GM21737 (cell line): Measurements from ENCODE around the gene DOHH.
"Not testable (repeated sequence)": the region's sequence is repeated elsewhere in the genome, so short reads cannot be mapped to it uniquely, and the experiment has no call there.

Source experiments
- ATAC-seq: cut with Tn5 transposase; IDR thresholded peaks from one replicate; pipeline ENCODE4 v1.9.1; 2021; ENCODE audit warnings: mild to moderate bottlenecking, moderate library complexity; ENCODE audit not compliant: unreplicated experiment

Gene DOHH

GRCh38 chr19:3534375-3535234, 34.1 kb upstream of the DOHH start:
- no peak for ATAC-seq

- ATAC-seq, result no peak
Measured at GRCh38 chr19:3533563-3534216, 33.2 kb upstream of the DOHH start.

- no peak for ATAC-seq
Measured at GRCh38 chr19:3533033-3533432, 32.6 kb upstream of the DOHH start.

- no peak for ATAC-seq
Measured at GRCh38 chr19:3532154-3532786, 31.8 kb upstream of the DOHH start.

GRCh38 chr19:3531716-3532115, 31.2 kb upstream of the DOHH start:
- no peak for ATAC-seq

GRCh38 chr19:3530389-3530788, 29.9 kb upstream of the DOHH start:
- ATAC-seq, result no peak

GRCh38 chr19:3529299-3529698, 28.8 kb upstream of the DOHH start:
- ATAC-seq, result not testable (repeated sequence)

GRCh38 chr19:3528539-3529211, 28.2 kb upstream of the DOHH start:
- ATAC-seq, result no peak

- ATAC-seq, result no peak
Measured at GRCh38 chr19:3528080-3528479, 27.6 kb upstream of the DOHH start.

GRCh38 chr19:3527238-3527910, 26.9 kb upstream of the DOHH start:
- no peak for ATAC-seq

- ATAC-seq, result no peak
Measured at GRCh38 chr19:3526507-3527237, 26.2 kb upstream of the DOHH start.

GRCh38 chr19:3524904-3525451, 24.5 kb upstream of the DOHH start:
- ATAC-seq, result no peak

GRCh38 chr19:3524078-3524842, 23.8 kb upstream of the DOHH start:
- ATAC-seq, result no peak

GRCh38 chr19:3523361-3524077, 23.0 kb upstream of the DOHH start:
- no peak for ATAC-seq

- ATAC-seq, result no peak
Measured at GRCh38 chr19:3522421-3523360, 22.2 kb upstream of the DOHH start.

- ATAC-seq, result no peak
Measured at GRCh38 chr19:3521104-3521445, 20.6 kb upstream of the DOHH start.
